ENCODE measurements around the gene CHRNB4. TPM values are rescaled to one million over a fixed set of nuclear protein-coding genes. Genes with fewer than 3 reads are reported as not detected.

The CHRNB4 gene
- polyA plus RNA-seq, 1 of the 3 experiments (the other 2 are of a cell fraction), result 0.30 TPM

DNA sequence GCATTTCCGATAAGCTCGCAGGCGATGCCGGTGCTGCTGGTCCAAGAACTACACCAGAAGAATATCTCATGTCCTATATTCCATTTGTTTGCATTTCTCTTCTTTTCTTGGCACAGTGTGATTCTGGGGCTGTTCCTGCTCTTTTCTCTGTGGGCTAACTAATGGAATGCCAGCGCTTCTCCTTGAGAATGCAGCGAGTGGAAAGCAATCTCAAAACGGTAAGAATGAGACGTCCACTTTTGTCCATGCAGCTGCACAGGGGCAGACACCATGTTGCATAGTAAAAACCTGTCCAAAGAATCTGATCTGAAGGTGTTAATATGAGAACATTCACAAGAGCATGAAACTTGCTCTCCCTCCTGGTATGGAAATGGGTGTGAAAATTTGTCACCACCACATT, 13.7 kb downstream of the CHRNB4 start:
- TF ChIP-seq, protein P1, sequence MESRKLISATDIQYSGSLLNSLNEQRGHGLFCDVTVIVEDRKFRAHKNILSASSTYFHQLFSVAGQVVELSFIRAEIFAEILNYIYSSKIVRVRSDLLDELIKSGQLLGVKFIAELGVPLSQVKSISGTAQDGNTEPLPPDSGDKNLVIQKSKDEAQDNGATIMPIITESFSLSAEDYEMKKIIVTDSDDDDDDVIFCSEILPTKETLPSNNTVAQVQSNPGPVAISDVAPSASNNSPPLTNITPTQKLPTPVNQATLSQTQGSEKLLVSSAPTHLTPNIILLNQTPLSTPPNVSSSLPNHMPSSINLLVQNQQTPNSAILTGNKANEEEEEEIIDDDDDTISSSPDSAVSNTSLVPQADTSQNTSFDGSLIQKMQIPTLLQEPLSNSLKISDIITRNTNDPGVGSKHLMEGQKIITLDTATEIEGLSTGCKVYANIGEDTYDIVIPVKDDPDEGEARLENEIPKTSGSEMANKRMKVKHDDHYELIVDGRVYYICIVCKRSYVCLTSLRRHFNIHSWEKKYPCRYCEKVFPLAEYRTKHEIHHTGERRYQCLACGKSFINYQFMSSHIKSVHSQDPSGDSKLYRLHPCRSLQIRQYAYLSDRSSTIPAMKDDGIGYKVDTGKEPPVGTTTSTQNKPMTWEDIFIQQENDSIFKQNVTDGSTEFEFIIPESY (IDR thresholded peaks at IDR 0.05; ENCODE audit: borderline replicate concordance, low read depth), result no peak
- TF ChIP-seq RAD21 (IDR thresholded peaks at IDR 0.05; ENCODE audit: low read length), result no peak
- no peak for TF ChIP-seq TAF1 (IDR thresholded peaks at IDR 0.05; ENCODE audit: borderline replicate concordance, low read depth, low read length)
- TF ChIP-seq RFX5 (IDR thresholded peaks at IDR 0.05; ENCODE audit: low read length), result no peak
- no peak for TF ChIP-seq SMC3 (IDR thresholded peaks at IDR 0.05; ENCODE audit: low read depth, low read length)
- no peak for TF ChIP-seq CHD2 (IDR thresholded peaks at IDR 0.05; ENCODE audit: low read length, partially characterized antibody)
- no peak for TF ChIP-seq RCOR1 (IDR thresholded peaks at IDR 0.05; ENCODE audit: low read length)
- H3K9me3 ChIP-seq, result no peaks in the 10 kb centered on the region
- H2AFZ ChIP-seq (ENCODE audit: low read depth), result no peak overlapping the region
- WGBS (ENCODE audit: low lambda C conversion rate), result 78% methylated on average over 8 of the region's 8 CpGs
- H3K4me2 ChIP-seq, result no peak overlapping the region
- peaks cover 0 to 34% of the 10 kb centered on the region in 2 experiments; a peak in 1 of 4 replicates for H3K4me1 ChIP-seq (ENCODE audit: control insufficient read depth in 1 of 2, insufficient read depth in 2 of 2, low read depth in 1 of 2, low read length in 1 of 2)
- H3K9ac ChIP-seq, result no peak overlapping the region
- no peaks in the 10 kb centered on the region for H3K9me2 ChIP-seq
- no peak for DNase-seq
- H3K36me3 ChIP-seq (replicated peaks in 1 of 2; ENCODE audit: control insufficient read depth in 1 of 2, insufficient read depth in 2 of 2, low read length in 1 of 2), result no peaks in the 10 kb centered on the region
- H3K27ac ChIP-seq (ENCODE audit: low read depth in 2 of 2, low read length in 1 of 2), result peak overlapping the region in 1 of 2 experiments; percentile 90; a peak in 1 of 4 replicates
- H3K4me3 ChIP-seq (ENCODE audit: low read depth in 2 of 2, low read length in 1 of 2), result no peak overlapping the region
- peaks cover 36% of the 10 kb centered on the region for H3K27me3 ChIP-seq (ENCODE audit: insufficient read depth)
- H3K79me2 ChIP-seq (ENCODE audit: insufficient read depth), result no peaks in the 10 kb centered on the region
- ChIA-PET CTCF (interaction anchor here (1.0 to 2.9 kb wide), 4 partner anchors 8 to 124 kb away, joined by 3 to 12 read pairs (median 6); no protein-coding TSS in a partner anchor), POLR2A (interaction anchor here (1.4 to 1.6 kb wide), 2 partner anchors 9 to 11 kb away, joined by 5 to 6 read pairs; no protein-coding TSS in a partner anchor)
- H3F3A ChIP-seq (replicated peaks; ENCODE audit: insufficient read depth), result no peaks in the 10 kb centered on the region
- 0 out of 2 replicates have a peak, but pooled peaks cover 3% of the 10 kb centered on the region for H4K20me1 ChIP-seq (ENCODE audit: insufficient read depth)

DNA sequence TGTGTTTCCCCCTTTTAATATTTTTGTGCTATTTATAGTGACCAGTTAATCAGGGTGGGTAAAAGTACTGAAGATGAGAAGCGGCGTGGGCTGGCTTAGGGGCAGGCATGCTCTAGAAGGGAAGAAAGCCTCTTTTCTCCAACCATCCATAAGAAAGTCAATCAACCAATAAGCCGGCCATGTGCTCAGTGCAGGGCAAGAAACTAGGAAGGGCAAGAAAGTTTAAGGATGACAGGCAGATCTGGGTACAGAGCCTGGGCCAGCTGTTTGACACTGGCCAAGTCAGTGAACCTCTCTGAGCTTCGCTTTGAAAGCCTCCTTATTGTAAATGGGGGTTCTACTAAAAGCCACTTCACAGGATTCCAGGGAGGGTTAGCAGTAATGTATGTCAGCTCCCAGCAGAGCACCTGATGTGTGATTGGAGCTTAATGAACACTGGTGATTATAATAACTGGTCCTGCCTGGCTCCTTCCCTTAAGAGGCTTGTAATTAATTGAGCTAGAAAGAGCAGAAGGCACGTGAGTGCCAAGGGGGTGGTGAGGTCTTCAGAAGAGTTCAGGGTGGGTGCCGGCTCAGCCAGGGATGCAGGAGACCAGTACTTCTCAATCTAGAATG, 14.5 kb downstream of the CHRNB4 start:
- WGBS (ENCODE audit: low lambda C conversion rate), result 70% methylated on average over 6 of the region's 6 CpGs
- POLR2A ChIA-PET, result interaction anchor here (1.0 to 1.6 kb wide), 3 partner anchors 9 to 13 kb away, joined by 4 to 6 read pairs (median 5); no protein-coding TSS in a partner anchor
- no peaks in the 10 kb centered on the region for H3F3A ChIP-seq (replicated peaks; ENCODE audit: insufficient read depth)
- H3K27me3 ChIP-seq (ENCODE audit: insufficient read depth), result peaks cover 45% of the 10 kb centered on the region
- no peaks in the 10 kb centered on the region for H3K9me2 ChIP-seq
- CTCF ChIA-PET, result interaction anchor here (0.7 to 2.9 kb wide), 5 partner anchors 9 to 234 kb away, joined by 3 to 12 read pairs (median 3); no protein-coding TSS in a partner anchor
- no peak overlapping the region for H3K9ac ChIP-seq
- TF ChIP-seq ELF1 (IDR thresholded peaks at IDR 0.05) (no peak), RAD21 (IDR thresholded peaks at IDR 0.05; ENCODE audit: low read length) (no peak)
- H2AFZ ChIP-seq (ENCODE audit: low read depth), result no peak overlapping the region
- no peaks in the 10 kb centered on the region for H3K36me3 ChIP-seq (replicated peaks in 1 of 2; ENCODE audit: control insufficient read depth in 1 of 2, insufficient read depth in 2 of 2, low read length in 1 of 2)
- H3K4me3 ChIP-seq (ENCODE audit: low read depth in 2 of 2, low read length in 1 of 2), result no peak overlapping the region
- H3K9me3 ChIP-seq, result no peaks in the 10 kb centered on the region
- H3K79me2 ChIP-seq (ENCODE audit: insufficient read depth), result no peaks in the 10 kb centered on the region
- no peak for DNase-seq
- H4K20me1 ChIP-seq (ENCODE audit: insufficient read depth), result 0 out of 2 replicates have a peak, but pooled peaks cover 6% of the 10 kb centered on the region
- H3K4me1 ChIP-seq (ENCODE audit: control insufficient read depth in 1 of 2, insufficient read depth in 2 of 2, low read depth in 1 of 2, low read length in 1 of 2), result peaks cover 0 to 40% of the 10 kb centered on the region in 2 experiments; a peak in 1 of 4 replicates
- peak overlapping the region in 1 of 2 experiments; percentile 90; a peak in 2 of 4 replicates for H3K27ac ChIP-seq (ENCODE audit: low read depth in 2 of 2, low read length in 1 of 2)
- H3K4me2 ChIP-seq, result no peak overlapping the region
